H9 (cell line): Measurements from ENCODE around the gene RPRD1B. TPM values are rescaled to one million over a fixed set of nuclear protein-coding genes. Genes with fewer than 3 reads are reported as not detected.
A peak's percentile ranks its signal among the peaks of the same experiment; 100 is the strongest.

ENCODE experiments used
- DNase-seq: peaks from one replicate; pipeline ENCODE4 v3.0.0-alpha.2; 2017
- H2AFZ ChIP-seq: one replicate; pipeline ENCODE4 v1.6.1; 2013; ENCODE audit warnings: mild to moderate bottlenecking, low read length, control low read depth, moderate library complexity
- H2AK5ac ChIP-seq: 2 replicates; pipeline ENCODE4 v1.6.1; 2013; ENCODE audit warnings: low read length, control low read depth, mixed read lengths; ENCODE audit not compliant: insufficient read length
- H2BK120ac ChIP-seq: one replicate; pipeline ENCODE4 v1.6.1; 2013; ENCODE audit warnings: low read depth, mild to moderate bottlenecking, low read length, control low read depth, inconsistent platforms; ENCODE audit not compliant: poor library complexity, severe bottlenecking
- H2BK12ac ChIP-seq: 2 replicates; pipeline ENCODE4 v1.6.1; 2013; ENCODE audit warnings: low read length, control low read depth, mixed read lengths, low read depth; ENCODE audit not compliant: insufficient read length
- H2BK15ac ChIP-seq: 2 replicates; pipeline ENCODE4 v1.6.1; 2013; ENCODE audit warnings: low read depth, low read length, control low read depth
- H2BK20ac ChIP-seq: one replicate; pipeline ENCODE4 v1.6.1; 2013; ENCODE audit warnings: low read depth, mild to moderate bottlenecking, low read length, control low read depth, inconsistent platforms; ENCODE audit not compliant: poor library complexity, severe bottlenecking
- H2BK5ac ChIP-seq: 2 replicates; pipeline ENCODE4 v1.6.1; 2013; ENCODE audit warnings: low read length, control low read depth, mixed read lengths; ENCODE audit not compliant: insufficient read length
- H3K14ac ChIP-seq: 2 replicates; pipeline ENCODE4 v1.6.1; 2013; ENCODE audit warnings: low read length, control low read depth; ENCODE audit not compliant: insufficient read depth
- H3K18ac ChIP-seq: 2 replicates; pipeline ENCODE4 v1.6.1; 2013; ENCODE audit warnings: low read depth, mild to moderate bottlenecking, mixed read lengths, low read length, control low read depth; ENCODE audit not compliant: insufficient read length
- H3K23ac ChIP-seq: 2 replicates; pipeline ENCODE4 v1.6.1; 2013; ENCODE audit warnings: low read length, control low read depth, mixed read lengths, low read depth; ENCODE audit not compliant: insufficient read length
- H3K23me2 ChIP-seq: 2 replicates; pipeline ENCODE4 v1.6.1; 2013; ENCODE audit warnings: low read depth, mild to moderate bottlenecking, mixed read lengths, low read length, control low read depth; ENCODE audit not compliant: insufficient read length, poor library complexity, severe bottlenecking
- H3K27ac ChIP-seq: 2 replicates; pipeline ENCODE4 v1.5.1; 2013; ENCODE audit warnings: low read length, control low read depth, mixed read lengths, low read depth; ENCODE audit not compliant: insufficient read length
- H3K27me3 ChIP-seq: 2 replicates; pipeline ENCODE4 v1.6.1; 2013; ENCODE audit warnings: low read length, control low read depth, inconsistent platforms; ENCODE audit not compliant: insufficient read depth
- H3K4ac ChIP-seq: 2 replicates; pipeline ENCODE4 v1.6.1; 2013; ENCODE audit warnings: low read depth, mild to moderate bottlenecking, control low read depth, inconsistent platforms, low read length, moderate library complexity
- H3K4me1 ChIP-seq: 2 replicates; pipeline ENCODE4 v1.6.1; 2013; ENCODE audit warnings: low read length, control low read depth, inconsistent platforms; ENCODE audit not compliant: insufficient read depth
- H3K4me2 ChIP-seq: 2 replicates; pipeline ENCODE4 v1.6.1; 2013; ENCODE audit warnings: low read length, control low read depth, mixed read lengths; ENCODE audit not compliant: insufficient read length, insufficient read depth
- H3K56ac ChIP-seq: 2 replicates; pipeline ENCODE4 v1.6.1; 2013; ENCODE audit warnings: low read depth, mild to moderate bottlenecking, mixed read lengths, low read length, control low read depth; ENCODE audit not compliant: insufficient read length
- H3K79me1 ChIP-seq: 2 replicates; pipeline ENCODE4 v1.6.1; 2013; ENCODE audit warnings: low read depth, mild to moderate bottlenecking, moderate library complexity, low read length, control low read depth, inconsistent platforms; ENCODE audit not compliant: insufficient read depth, poor library complexity, severe bottlenecking
- H3K79me2 ChIP-seq: 2 replicates; pipeline ENCODE4 v1.6.1; 2013; ENCODE audit warnings: low read length, control low read depth, inconsistent platforms; ENCODE audit not compliant: insufficient read depth
- H3K9ac ChIP-seq: 2 replicates; pipeline ENCODE4 v1.6.1; 2013; ENCODE audit warnings: low read length, control low read depth, mixed read lengths; ENCODE audit not compliant: insufficient read length; ENCODE audit errors: extremely low read depth
- H3K9me3 ChIP-seq: one replicate; pipeline ENCODE4 v1.6.1; 2013; ENCODE audit warnings: low read depth, low read length, inconsistent platforms; ENCODE audit not compliant: control insufficient read depth
- H3T11ph ChIP-seq: one replicate; pipeline ENCODE4 v1.6.1; 2013; ENCODE audit warnings: mild to moderate bottlenecking, low read length, control low read depth, inconsistent platforms
- H4K20me1 ChIP-seq: one replicate; pipeline ENCODE4 v1.6.1; 2013; ENCODE audit not compliant: control insufficient read depth, insufficient read length, insufficient read depth
- H4K5ac ChIP-seq: 2 replicates; pipeline ENCODE4 v1.6.1; 2013; ENCODE audit warnings: low read depth, mild to moderate bottlenecking, mixed read lengths, low read length, control low read depth; ENCODE audit not compliant: insufficient read length
- H4K8ac ChIP-seq: replicated peaks from 2 replicates; pipeline ENCODE4 v1.6.1; 2013; ENCODE audit warnings: low read length, control low read depth, mixed read lengths, low read depth; ENCODE audit not compliant: insufficient read length
- H4K91ac ChIP-seq: 2 replicates; pipeline ENCODE4 v1.6.1; 2013; ENCODE audit warnings: low read depth, mild to moderate bottlenecking, moderate library complexity, mixed read lengths, low read length, control low read depth; ENCODE audit not compliant: insufficient read length
- H3K27ac Mint-ChIP-seq, 3 experiments: 2 replicates in 2 of 3; 3 replicates in 1 of 3; pipeline ENCODE4 v1.8.0; 2020 to 2021; ENCODE audit warnings: mixed read lengths in 3 of 3, mild to moderate bottlenecking in 1 of 3, moderate library complexity in 1 of 3
- H3K27me3 Mint-ChIP-seq: 2 replicates; pipeline ENCODE4 v1.8.0; 2021; ENCODE audit warnings: low read depth, mild to moderate bottlenecking, moderate library complexity, mixed read lengths
- H3K36me3 Mint-ChIP-seq, 3 experiments: 2 replicates in 2 of 3; 3 replicates in 1 of 3; pipeline ENCODE4 v1.8.0; 2020 to 2021; ENCODE audit warnings: low read depth in 3 of 3, mixed read lengths in 3 of 3; ENCODE audit not compliant: insufficient read depth in 1 of 3
- H3K4me1 Mint-ChIP-seq, 2 experiments: 2 replicates each; pipeline ENCODE4 v1.8.0; 2020; ENCODE audit warnings: mixed read lengths in 2 of 2
- H3K4me3 Mint-ChIP-seq, 2 experiments: 2 replicates in 1 of 2; 3 replicates in 1 of 2; pipeline ENCODE4 v1.8.0; 2020 to 2021; ENCODE audit warnings: mild to moderate bottlenecking in 2 of 2, mixed read lengths in 2 of 2, moderate library complexity in 1 of 2
- H3K9me3 Mint-ChIP-seq, 2 experiments: 2 replicates in 1 of 2; 3 replicates in 1 of 2; pipeline ENCODE4 v1.8.0; 2020; ENCODE audit warnings: mild to moderate bottlenecking in 2 of 2, mixed read lengths in 2 of 2, moderate library complexity in 1 of 2
- WGBS: extraction: QIAGEN DNeasy Blood & Tissue Kit; methylation state at CpG from one replicate; pipeline ENCODE4 v1.1.7; 2013; ENCODE audit warnings: missing lambda C conversion rate, low lambda C conversion rate, mixed read lengths; ENCODE audit not compliant: insufficient read length; ENCODE audit errors: extremely low coverage; 5-methylcytosine and 5-hydroxymethylcytosine counted together
- total RNA-seq: library from RNA; stranded (reverse); gene quantifications from 2 replicates; pipeline ENCODE4 v1.2.1, GENCODE V29; 2021
- TF ChIP-seq, protein P1 (sequence below): fragments of 200-600 bp; sonication (generic); conservative IDR thresholded peaks from 3 replicates; pipeline ENCODE4 v1.8.0; 2021; ENCODE audit warnings: antibody characterized with exemption, mild to moderate bottlenecking

The RPRD1B gene
- total RNA-seq, 1 experiment from 2014 or later: 34.3 TPM

DNA sequence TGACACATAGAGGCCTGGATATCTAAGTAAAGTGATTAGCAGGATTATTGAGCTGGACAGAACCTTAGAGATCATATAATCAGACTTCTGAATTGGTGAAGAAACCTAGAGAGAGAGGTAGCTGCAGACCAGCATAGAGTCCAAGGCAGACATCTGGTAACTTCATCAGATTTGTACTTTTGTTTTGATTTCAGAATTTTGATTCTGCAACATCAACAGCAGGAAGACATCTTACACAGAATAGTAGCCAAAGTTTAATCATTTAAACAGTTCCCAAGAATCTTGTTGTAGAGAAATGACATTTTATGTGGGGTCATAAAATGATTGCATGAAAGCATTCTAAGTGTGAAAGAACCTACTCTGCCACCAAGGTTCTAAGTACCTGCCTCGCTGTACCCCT lies 39.4 kb downstream of the RPRD1B start:
- Histone ChIP-seq H3K9me3 (no peaks in the 10 kb centered on the region), H4K8ac (no peak overlapping the region), H2AFZ (no peak overlapping the region), H3K79me2 (no peaks in the 10 kb centered on the region), H4K20me1 (no peaks in the 10 kb centered on the region), H2AK5ac (no peak overlapping the region), H3K23me2 (no peaks in the 10 kb centered on the region), H4K5ac (no peak overlapping the region), H3K14ac (no peak overlapping the region), H3K79me1 (no peaks in the 10 kb centered on the region), H2BK5ac (no peak overlapping the region), H2BK20ac (no peak overlapping the region), H4K91ac (no peak overlapping the region), H3K4ac (no peak overlapping the region), H3K9ac (no peak overlapping the region), H3K23ac (no peak overlapping the region), H3K4me2 (no peak overlapping the region), H2BK12ac (no peak overlapping the region), H2BK15ac (no peak overlapping the region), H3K18ac (no peak overlapping the region), H2BK120ac (no peak overlapping the region), H3K27me3 (no peaks in the 10 kb centered on the region), H3K56ac (no peak overlapping the region), H3K4me1 (no peaks in the 10 kb centered on the region), H3T11ph (no peak overlapping the region), H3K27ac (no peak overlapping the region)
- peaks cover 23 to 54% (median 41%) of the 10 kb centered on the region in 3 experiments for H3K36me3 Mint-ChIP-seq
- no peaks in the 10 kb centered on the region for H3K27me3 Mint-ChIP-seq
- WGBS: no CpG with 5 or more reads among the region's 1 CpG
- H3K27ac Mint-ChIP-seq: peak overlapping the region in 2 of 3 experiments; percentile 27 to 49; a peak in 1 of 7 replicates
- H3K9me3 Mint-ChIP-seq: no peaks in the 10 kb centered on the region
- no peak for DNase-seq
- TF ChIP-seq, protein P1, sequence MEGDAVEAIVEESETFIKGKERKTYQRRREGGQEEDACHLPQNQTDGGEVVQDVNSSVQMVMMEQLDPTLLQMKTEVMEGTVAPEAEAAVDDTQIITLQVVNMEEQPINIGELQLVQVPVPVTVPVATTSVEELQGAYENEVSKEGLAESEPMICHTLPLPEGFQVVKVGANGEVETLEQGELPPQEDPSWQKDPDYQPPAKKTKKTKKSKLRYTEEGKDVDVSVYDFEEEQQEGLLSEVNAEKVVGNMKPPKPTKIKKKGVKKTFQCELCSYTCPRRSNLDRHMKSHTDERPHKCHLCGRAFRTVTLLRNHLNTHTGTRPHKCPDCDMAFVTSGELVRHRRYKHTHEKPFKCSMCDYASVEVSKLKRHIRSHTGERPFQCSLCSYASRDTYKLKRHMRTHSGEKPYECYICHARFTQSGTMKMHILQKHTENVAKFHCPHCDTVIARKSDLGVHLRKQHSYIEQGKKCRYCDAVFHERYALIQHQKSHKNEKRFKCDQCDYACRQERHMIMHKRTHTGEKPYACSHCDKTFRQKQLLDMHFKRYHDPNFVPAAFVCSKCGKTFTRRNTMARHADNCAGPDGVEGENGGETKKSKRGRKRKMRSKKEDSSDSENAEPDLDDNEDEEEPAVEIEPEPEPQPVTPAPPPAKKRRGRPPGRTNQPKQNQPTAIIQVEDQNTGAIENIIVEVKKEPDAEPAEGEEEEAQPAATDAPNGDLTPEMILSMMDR: no peak
- H3K4me3 Mint-ChIP-seq: no peak overlapping the region
- peaks cover 8 to 15% of the 10 kb centered on the region in 2 experiments for H3K4me1 Mint-ChIP-seq
